ENCODE results near the gene SLC4A2. TPM values are rescaled to one million over a fixed set of nuclear protein-coding genes. Genes with fewer than 3 reads are reported as not detected.

The SLC4A2 gene
- polyA plus RNA-seq, 2 of the 4 experiments (the other 2 are of a cell fraction), result 112 to 275 TPM

DNA sequence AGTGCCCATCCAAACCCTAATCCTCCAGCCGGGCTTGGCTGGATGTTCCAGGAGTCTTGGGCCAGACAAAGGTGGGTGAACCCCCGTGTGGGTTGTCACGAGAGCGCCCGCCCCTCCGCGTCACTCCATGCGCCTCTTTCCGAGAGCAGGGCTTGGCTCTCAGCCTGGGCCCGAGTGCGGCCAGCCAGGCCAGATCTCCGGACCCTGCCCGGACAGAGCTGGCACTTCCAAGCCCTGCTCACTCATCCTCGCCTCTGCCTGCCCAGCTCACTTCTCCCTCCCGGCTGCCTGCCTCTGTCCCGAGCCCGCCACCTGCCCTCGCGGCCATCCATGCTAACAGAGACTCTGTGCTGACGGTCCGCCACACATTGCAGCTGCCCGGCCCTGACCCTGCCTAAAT is 61.5 kb downstream of the SLC4A2 start (continued):
- TF ChIP-seq CEBPB (IDR thresholded peaks at IDR 0.05), result no peak

DNA sequence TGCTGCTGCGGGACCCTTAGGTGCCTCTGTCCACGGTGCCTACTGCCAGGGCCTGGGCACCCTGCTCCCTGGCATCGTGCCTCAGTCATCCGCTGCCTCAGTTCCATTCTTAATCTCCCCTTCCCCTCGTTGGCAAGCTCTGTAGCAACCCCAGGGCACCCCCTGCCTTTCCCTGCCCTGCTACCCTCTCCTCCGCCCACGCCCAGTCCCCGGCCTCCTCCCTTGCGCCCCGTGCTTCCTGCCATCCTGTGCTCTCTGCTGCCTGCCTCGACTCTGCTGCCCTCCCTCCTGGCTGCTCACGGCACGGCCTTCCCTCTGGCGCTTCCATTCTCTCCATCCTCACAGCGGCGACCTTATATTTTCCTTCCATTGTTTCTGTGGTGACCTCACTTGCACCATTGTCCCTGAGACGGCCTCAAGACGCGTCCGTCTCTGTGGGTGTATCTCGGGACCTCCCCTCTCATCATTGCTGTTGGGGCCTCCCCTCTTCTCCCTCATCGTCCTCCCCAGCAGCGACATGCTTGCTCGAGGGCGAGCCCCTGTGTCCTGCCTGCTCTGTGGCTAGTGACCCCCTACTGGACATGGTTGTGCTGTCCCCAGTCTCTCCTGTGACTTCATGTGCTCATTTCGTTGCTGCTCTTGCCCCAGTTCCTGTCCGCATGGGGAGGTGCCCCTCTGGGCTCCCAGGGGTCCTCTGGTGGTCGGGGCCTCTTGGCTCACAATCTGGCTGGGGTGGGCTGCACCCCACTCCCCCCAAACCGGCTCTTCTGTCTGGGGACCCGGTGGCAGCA is 62.2 kb downstream of the SLC4A2 start:
- TF ChIP-seq NPAS2 (CRISPR knock-in tag; IDR thresholded peaks at IDR 0.05; ENCODE audit: borderline replicate concordance) (no peak), USF2 (IDR thresholded peaks at IDR 0.05) (no peak), ATOH8 (CRISPR knock-in tag; IDR thresholded peaks at IDR 0.05; ENCODE audit: low read depth) (no peak), BHLHE40 (IDR thresholded peaks at IDR 0.05; ENCODE audit: low read depth, low read length) (no peak), EHF (CRISPR knock-in tag; IDR thresholded peaks at IDR 0.05) (no peak)
- CTCF ChIA-PET, result interaction anchor here (1.0 to 3.4 kb wide), 8 partner anchors 10 to 50 kb away, joined by 3 to 50 read pairs (median 10); no protein-coding TSS in a partner anchor
- Histone ChIP-seq H3K27ac (no peak overlapping the region), H3K4me1 (no peaks in the 10 kb centered on the region; the same call in 2 of the 3 replicates), H3K9me3 (no peaks in the 10 kb centered on the region), H3K4me2 (no peak overlapping the region), H3K4me3 (no peak overlapping the region)
- FAIRE-seq (no peak), ATAC-seq (no peak), DNase-seq (ENCODE audit: low read depth in 1 of 2, low spot score in 1 of 2) (no peak)
- POLR2A ChIA-PET, result no interaction called here
- 88% methylated on average over 26 of the region's 30 CpGs for WGBS (ENCODE audit: missing lambda C conversion rate)

DNA sequence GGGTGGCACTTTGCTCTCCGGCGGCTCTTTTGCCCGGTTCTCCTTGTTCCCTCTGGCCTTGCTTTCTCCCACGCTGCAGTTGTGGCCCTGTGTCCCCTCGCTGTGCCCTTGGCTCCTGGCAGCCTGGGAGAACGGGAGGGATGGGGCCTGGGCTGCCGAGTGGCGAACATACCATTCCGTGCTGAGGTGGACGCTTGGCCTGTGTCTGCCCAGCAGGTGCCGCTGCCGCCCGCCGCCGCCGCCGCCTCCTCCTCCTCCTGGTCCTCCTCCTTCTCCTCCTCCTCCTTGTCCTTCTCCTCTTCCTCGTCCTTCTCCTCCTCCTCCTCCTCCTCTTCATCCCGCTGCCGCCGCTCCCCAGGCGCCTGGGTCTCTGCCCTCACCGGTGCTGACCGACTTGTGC is 62.9 kb downstream of the SLC4A2 start:
- no peak for DNase-seq (ENCODE audit: low read depth in 1 of 2, low spot score in 1 of 2)
- WGBS (ENCODE audit: missing lambda C conversion rate), result 90% methylated on average over 24 of the region's 24 CpGs
- FAIRE-seq, result no peak

More for the DNA sequence above, 62.9 kb downstream of the SLC4A2 start:
- no peak overlapping the region for H3K27ac ChIP-seq
- H3K4me2 ChIP-seq, result no peak overlapping the region
- no peak for ATAC-seq
- no peaks in the 10 kb centered on the region for H3K9me3 ChIP-seq
- H3K4me3 ChIP-seq, result no peak overlapping the region
- H3K4me1 ChIP-seq, result no peaks in the 10 kb centered on the region
- TF ChIP-seq RARB (CRISPR knock-in tag; IDR thresholded peaks at IDR 0.05) (no peak), FOSL2 (IDR thresholded peaks at IDR 0.05) (no peak), FOSL2 (CRISPR knock-in tag; IDR thresholded peaks at IDR 0.05) (no peak), EP300 (IDR thresholded peaks at IDR 0.05) (no peak), NFE2L2 (conservative IDR thresholded peaks at IDR 0.05; ENCODE audit: low read length) (no peak), KDM1A (IDR thresholded peaks at IDR 0.05; ENCODE audit: low read depth) (no peak), ATOH8 (CRISPR knock-in tag; IDR thresholded peaks at IDR 0.05; ENCODE audit: low read depth) (no peak), HMGXB4 (CRISPR knock-in tag; IDR thresholded peaks at IDR 0.05; ENCODE audit: borderline replicate concordance) (no peak), E2F6 (IDR thresholded peaks at IDR 0.05; ENCODE audit: borderline replicate concordance, low read depth) (no peak), MYC (IDR thresholded peaks at IDR 0.05; ENCODE audit: borderline replicate concordance, low read length) (no peak)
- ChIA-PET CTCF (interaction anchor here (0.7 to 3.4 kb wide), 4 partner anchors 11 to 57 kb away, joined by 3 to 50 read pairs (median 22); no protein-coding TSS in a partner anchor), POLR2A (no interaction called here)
